ENCODE results near the gene VDAC1. TPM values are rescaled to one million over a fixed set of nuclear protein-coding genes. Genes with fewer than 3 reads are reported as not detected.

The VDAC1 gene
- total RNA-seq, 1 donor from 2014 or later: 165 TPM

DNA sequence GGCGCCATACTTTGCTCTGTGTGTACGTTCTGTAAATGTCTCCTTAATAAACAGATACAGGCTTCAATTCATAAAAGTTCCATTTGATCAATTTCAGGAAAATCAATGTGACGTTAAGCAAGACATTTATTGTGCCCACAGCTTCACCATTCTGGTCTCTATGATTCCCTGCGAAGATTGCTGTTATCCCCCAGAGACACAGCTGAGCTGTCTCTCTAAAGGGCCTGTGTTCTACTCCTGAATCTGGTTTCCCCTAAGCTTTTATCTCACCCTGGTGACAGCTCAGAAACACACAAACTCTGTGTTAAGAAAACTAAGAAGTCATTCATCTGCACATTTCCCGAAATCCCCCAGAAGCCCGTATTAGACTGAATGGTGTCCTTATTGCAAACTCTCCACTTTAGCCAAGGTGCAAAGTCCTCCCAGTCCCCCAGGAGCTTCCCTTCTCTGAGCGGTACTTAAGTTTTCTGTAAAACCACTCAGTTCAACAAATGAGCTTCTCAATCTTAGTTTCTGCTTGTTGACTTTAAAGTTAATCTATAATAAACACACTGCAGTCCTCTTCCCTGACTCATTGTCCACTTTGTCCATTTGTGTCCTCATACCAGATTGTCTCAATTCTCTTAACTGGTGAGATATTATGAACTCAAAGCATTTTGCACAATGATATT lies 35.0 kb downstream of the VDAC1 start:
- Mint-ChIP-seq H3K36me3 (ENCODE audit: low read depth, unreplicated experiment) (peaks cover 7% of the 10 kb centered on the region), H3K4me1 (ENCODE audit: unreplicated experiment) (peaks cover 19% of the 10 kb centered on the region), H3K4me3 (ENCODE audit: unreplicated experiment) (peak overlapping the region; percentile 98), H3K9me3 (ENCODE audit: unreplicated experiment) (no peaks in the 10 kb centered on the region), H3K27ac (ENCODE audit: unreplicated experiment) (peak overlapping the region; percentile 54), H3K27me3 (ENCODE audit: unreplicated experiment) (no peaks in the 10 kb centered on the region)
- TF ChIP-seq, protein P1, sequence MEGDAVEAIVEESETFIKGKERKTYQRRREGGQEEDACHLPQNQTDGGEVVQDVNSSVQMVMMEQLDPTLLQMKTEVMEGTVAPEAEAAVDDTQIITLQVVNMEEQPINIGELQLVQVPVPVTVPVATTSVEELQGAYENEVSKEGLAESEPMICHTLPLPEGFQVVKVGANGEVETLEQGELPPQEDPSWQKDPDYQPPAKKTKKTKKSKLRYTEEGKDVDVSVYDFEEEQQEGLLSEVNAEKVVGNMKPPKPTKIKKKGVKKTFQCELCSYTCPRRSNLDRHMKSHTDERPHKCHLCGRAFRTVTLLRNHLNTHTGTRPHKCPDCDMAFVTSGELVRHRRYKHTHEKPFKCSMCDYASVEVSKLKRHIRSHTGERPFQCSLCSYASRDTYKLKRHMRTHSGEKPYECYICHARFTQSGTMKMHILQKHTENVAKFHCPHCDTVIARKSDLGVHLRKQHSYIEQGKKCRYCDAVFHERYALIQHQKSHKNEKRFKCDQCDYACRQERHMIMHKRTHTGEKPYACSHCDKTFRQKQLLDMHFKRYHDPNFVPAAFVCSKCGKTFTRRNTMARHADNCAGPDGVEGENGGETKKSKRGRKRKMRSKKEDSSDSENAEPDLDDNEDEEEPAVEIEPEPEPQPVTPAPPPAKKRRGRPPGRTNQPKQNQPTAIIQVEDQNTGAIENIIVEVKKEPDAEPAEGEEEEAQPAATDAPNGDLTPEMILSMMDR (IDR thresholded peaks at IDR 0.05; ENCODE audit: unreplicated experiment): no peak
- no peak for DNase-seq (ENCODE audit: low spot score)

DNA sequence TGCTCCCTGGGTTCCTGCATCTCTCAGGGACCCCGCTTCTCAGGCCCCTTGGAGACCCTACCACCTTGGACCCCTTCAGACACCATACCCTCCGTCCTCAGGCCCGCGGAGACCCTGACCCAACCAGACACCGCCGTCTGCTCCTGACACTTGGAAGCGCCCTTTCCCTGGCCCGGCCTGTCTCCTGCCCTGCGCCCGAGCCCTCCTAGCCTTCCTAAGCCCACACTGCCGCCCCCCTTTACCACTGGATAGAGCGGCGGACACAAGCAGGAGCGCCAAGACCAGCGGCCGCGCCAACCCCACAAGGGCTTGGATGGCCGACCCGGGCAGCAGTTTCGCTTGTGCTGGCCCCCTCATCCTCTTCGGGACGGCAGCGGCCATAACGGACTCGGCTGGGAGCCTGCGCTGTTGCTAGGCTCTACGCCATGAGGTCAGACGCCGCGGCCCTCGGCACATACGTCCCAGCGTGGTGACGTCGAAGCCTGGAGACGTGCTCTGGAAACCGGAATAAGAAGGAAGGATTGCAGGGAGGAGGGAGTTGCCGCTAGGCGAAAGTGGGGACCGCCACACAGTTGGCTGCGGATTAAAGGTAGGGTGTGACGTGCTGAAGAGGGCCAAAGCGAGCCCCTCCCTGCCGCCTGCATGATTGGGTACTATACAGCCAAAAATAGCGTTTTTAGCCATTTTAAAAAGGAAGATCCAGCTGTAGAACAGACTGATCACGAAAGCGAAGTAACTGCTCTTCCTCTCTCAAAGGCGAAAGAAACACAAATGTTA lies 36.4 kb downstream of the VDAC1 start, which contains the start of gene C5orf15:
C5orf15 (minus strand) TSS at position 422 of the 777 bp plus-strand sequence; CDS start at position 381, 41 bp downstream.
- no peaks in the 10 kb centered on the region for H3K9me3 Mint-ChIP-seq (ENCODE audit: unreplicated experiment)
- H3K4me3 Mint-ChIP-seq (ENCODE audit: unreplicated experiment): peak within 1 kb of the TSS; percentile 98
- no peaks in the 10 kb centered on the region for H3K27me3 Mint-ChIP-seq (ENCODE audit: unreplicated experiment)
- H3K36me3 Mint-ChIP-seq (ENCODE audit: low read depth, unreplicated experiment): no peaks in the 10 kb centered on the region
- TF ChIP-seq, protein P1 (IDR thresholded peaks at IDR 0.05; ENCODE audit: unreplicated experiment): no peak
- peak; percentile 88 for DNase-seq (ENCODE audit: low spot score)
- H3K4me1 Mint-ChIP-seq (ENCODE audit: unreplicated experiment): peaks cover 19% of the 10 kb centered on the region
- peak within 1 kb of the TSS; percentile 96 for H3K27ac Mint-ChIP-seq (ENCODE audit: unreplicated experiment)

DNA sequence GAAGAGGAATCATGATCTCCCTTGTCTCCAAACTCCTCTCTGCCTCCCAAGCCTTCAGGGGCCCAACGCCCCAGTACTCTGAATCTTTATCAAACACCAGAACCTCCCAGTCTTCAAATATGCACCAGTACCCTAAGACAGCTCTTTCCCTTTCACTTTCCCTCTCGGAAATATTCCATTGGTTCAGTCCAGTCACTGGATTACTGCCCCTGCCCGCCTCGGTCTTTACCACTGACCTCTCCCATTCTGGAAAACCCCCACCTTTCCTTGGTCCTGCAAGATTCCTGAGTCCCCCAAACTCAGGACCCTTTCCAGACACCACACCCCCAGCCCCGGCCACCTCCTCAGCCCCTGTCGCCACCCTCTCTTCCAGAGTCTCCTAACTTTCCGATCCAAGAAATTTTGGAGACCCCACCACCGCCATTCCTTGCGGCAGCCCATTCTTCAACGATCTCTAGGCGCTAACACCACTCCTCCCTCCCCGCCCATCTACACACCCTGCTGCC lies 37.0 kb downstream of the VDAC1 start:
- TF ChIP-seq, protein P1 (IDR thresholded peaks at IDR 0.05; ENCODE audit: unreplicated experiment): no peak
- peak; percentile 13 for DNase-seq (ENCODE audit: low spot score)
- Mint-ChIP-seq H3K4me3 (ENCODE audit: unreplicated experiment) (peak overlapping the region; percentile 98), H3K9me3 (ENCODE audit: unreplicated experiment) (no peaks in the 10 kb centered on the region), H3K4me1 (ENCODE audit: unreplicated experiment) (peaks cover 19% of the 10 kb centered on the region), H3K27me3 (ENCODE audit: unreplicated experiment) (no peaks in the 10 kb centered on the region), H3K36me3 (ENCODE audit: low read depth, unreplicated experiment) (no peaks in the 10 kb centered on the region), H3K27ac (ENCODE audit: unreplicated experiment) (peak overlapping the region; percentile 96)

DNA sequence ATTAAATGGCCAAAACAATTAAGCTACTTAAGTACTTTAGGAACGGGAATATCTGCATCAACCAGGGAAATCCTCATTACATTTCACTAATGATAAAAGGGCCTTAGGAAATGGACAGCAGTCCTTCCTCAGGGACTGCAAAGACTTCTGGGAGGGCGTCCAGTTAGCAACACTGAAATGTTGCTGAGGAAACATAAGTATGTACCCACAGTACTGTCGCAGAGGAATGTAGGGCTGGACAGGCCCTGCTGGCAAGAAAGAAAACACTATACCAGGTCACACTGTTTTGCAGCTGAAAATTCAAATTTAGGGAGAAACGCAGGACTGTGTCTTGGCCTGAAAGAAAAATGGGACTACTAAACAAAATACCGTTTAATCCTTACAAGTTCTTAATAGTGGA lies 37.7 kb downstream of the VDAC1 start:
- Mint-ChIP-seq H3K4me1 (ENCODE audit: unreplicated experiment) (peaks cover 19% of the 10 kb centered on the region), H3K27ac (ENCODE audit: unreplicated experiment) (peak overlapping the region; percentile 12), H3K9me3 (ENCODE audit: unreplicated experiment) (no peaks in the 10 kb centered on the region), H3K27me3 (ENCODE audit: unreplicated experiment) (peaks cover 3% of the 10 kb centered on the region), H3K36me3 (ENCODE audit: low read depth, unreplicated experiment) (no peaks in the 10 kb centered on the region), H3K4me3 (ENCODE audit: unreplicated experiment) (peak overlapping the region; percentile 98)
- TF ChIP-seq, protein P1 (IDR thresholded peaks at IDR 0.05; ENCODE audit: unreplicated experiment): no peak
- no peak for DNase-seq (ENCODE audit: low spot score)
